ENCODE measurements around the gene EXOSC5.

DNA sequence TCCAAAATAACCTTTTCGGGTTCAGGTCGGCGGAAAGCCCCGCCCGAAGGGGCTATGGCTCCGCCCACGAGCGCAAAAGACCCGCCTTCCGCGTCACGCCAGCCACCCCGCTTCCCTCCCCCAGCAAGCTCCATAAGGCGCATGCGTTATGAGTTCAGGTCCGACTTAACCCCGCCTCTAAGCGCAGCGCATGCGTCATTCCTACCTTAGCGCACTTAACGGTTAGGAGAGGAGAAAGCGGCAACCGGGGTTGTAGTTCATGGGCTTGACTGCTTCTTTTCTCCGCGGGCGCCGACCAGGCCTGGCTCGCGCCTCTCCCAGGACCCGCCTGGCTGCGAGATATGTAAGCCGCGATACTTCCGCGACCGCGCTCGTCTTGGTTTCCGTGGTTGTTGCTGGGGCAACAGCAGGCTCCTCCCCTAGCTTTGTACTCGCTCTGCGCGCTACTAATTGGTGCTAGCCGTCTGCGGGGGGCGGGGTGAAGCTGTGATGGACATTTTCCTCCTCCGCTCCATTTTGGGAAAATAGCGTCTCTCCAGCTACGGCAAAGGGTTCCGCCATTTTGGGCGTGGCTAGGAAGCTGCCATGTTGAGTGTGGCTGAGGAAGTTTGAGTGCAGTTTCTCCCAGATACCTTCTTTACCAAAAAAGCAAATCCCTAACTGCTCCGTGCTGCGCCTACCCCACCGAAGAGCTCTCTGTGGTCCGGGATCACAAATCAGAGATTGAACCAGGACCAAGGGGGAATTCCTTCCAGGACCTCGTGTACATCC lies 33.2 kb downstream of the EXOSC5 start, which contains the start of gene B9D2:
- TF ChIP-seq, protein P1, sequence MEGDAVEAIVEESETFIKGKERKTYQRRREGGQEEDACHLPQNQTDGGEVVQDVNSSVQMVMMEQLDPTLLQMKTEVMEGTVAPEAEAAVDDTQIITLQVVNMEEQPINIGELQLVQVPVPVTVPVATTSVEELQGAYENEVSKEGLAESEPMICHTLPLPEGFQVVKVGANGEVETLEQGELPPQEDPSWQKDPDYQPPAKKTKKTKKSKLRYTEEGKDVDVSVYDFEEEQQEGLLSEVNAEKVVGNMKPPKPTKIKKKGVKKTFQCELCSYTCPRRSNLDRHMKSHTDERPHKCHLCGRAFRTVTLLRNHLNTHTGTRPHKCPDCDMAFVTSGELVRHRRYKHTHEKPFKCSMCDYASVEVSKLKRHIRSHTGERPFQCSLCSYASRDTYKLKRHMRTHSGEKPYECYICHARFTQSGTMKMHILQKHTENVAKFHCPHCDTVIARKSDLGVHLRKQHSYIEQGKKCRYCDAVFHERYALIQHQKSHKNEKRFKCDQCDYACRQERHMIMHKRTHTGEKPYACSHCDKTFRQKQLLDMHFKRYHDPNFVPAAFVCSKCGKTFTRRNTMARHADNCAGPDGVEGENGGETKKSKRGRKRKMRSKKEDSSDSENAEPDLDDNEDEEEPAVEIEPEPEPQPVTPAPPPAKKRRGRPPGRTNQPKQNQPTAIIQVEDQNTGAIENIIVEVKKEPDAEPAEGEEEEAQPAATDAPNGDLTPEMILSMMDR (IDR thresholded peaks at IDR 0.05; ENCODE audit: low read length) = no peak
- TF ChIP-seq EZH2 (IDR thresholded peaks at IDR 0.05; ENCODE audit: borderline replicate concordance, low read length) = no peak
